ENCODE measurements around the gene IDI1. TPM values are rescaled to one million over a fixed set of nuclear protein-coding genes. Genes with fewer than 3 reads are reported as not detected.
"Not testable (repeated sequence)": the region's sequence is repeated elsewhere in the genome, so short reads cannot be mapped to it uniquely, and the experiment has no call there.

IDI1 gene
- total RNA-seq, 4 donors from 2014 or later, result 39.0 to 67.2 (median 41.5) TPM

DNA sequence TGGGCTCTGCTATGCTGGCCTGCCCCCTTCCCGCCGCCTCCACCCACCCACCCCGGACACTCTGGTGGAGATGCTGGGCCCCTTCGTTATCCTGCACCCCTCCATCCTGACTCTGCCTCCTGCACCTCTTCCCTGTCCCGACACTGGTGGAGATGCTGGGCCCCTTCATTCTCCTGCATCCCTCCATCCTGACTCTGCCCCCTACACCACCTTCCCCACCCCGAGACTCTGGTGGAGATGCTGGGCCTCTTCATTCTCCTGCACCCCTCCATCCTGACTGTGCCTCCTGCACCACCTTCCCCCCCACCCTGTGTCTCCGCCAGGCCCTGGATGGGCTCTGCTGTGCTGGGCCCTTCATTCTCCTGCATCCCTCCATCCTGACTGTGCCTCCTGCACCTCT lies 38.2 kb downstream of the IDI1 start:
- intact Hi-C loops (cut with DNase I), result no loop called here

GRCh38 chr10:1009947-1010346 lies 39.0 kb downstream of the IDI1 start:
- H3K4me3 ChIP-seq (replicated peaks in 1 of 3); DNase-seq; intact Hi-C loops (cut with DNase I); H3K27ac ChIP-seq; H3K27me3 ChIP-seq; H3K4me1 ChIP-seq; H3K9me3 ChIP-seq: not testable (repeated sequence)
- WGBS, 2 donors, result 74 to 75% methylated on average over 8 of the region's 8 CpGs
- H3K36me3 ChIP-seq, result peaks cover 81 to 88% of the 10 kb centered on the region in 2 donors

More for the DNA sequence above, 38.2 kb downstream of the IDI1 start:
- Histone ChIP-seq H3K4me3 (replicated peaks in 1 of 3) (no peak overlapping the region), H3K27me3 (no peaks in the 10 kb centered on the region), H3K4me1 (no peaks in the 10 kb centered on the region), H3K36me3 (peaks cover 78 to 86% of the 10 kb centered on the region in 2 donors), H3K9me3 (no peaks in the 10 kb centered on the region), H3K27ac (no peak overlapping the region)
- TF ChIP-seq, protein P1, sequence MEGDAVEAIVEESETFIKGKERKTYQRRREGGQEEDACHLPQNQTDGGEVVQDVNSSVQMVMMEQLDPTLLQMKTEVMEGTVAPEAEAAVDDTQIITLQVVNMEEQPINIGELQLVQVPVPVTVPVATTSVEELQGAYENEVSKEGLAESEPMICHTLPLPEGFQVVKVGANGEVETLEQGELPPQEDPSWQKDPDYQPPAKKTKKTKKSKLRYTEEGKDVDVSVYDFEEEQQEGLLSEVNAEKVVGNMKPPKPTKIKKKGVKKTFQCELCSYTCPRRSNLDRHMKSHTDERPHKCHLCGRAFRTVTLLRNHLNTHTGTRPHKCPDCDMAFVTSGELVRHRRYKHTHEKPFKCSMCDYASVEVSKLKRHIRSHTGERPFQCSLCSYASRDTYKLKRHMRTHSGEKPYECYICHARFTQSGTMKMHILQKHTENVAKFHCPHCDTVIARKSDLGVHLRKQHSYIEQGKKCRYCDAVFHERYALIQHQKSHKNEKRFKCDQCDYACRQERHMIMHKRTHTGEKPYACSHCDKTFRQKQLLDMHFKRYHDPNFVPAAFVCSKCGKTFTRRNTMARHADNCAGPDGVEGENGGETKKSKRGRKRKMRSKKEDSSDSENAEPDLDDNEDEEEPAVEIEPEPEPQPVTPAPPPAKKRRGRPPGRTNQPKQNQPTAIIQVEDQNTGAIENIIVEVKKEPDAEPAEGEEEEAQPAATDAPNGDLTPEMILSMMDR (IDR thresholded peaks at IDR 0.05), result no peak
- no peak for TF ChIP-seq POLR2A (IDR thresholded peaks at IDR 0.05)
- WGBS, 2 donors, result 89 to 96% methylated on average over 7 of the region's 7 CpGs
- no peak for DNase-seq

GRCh38 chr10:1009071-1009494 lies 39.8 kb downstream of the IDI1 start:
- H3K4me1 ChIP-seq, result no peaks in the 10 kb centered on the region
- peaks cover 81 to 88% of the 10 kb centered on the region in 2 donors for H3K36me3 ChIP-seq
- H3K27me3 ChIP-seq, result no peaks in the 10 kb centered on the region
- intact Hi-C loops (cut with DNase I), result no loop called here
- H3K27ac ChIP-seq, result no peak overlapping the region
- no peak overlapping the region for H3K4me3 ChIP-seq (replicated peaks in 1 of 3)
- TF ChIP-seq, protein P1 (IDR thresholded peaks at IDR 0.05), result no peak
- TF ChIP-seq POLR2A (IDR thresholded peaks at IDR 0.05), result no peak
- no peak for DNase-seq
- no peaks in the 10 kb centered on the region for H3K9me3 ChIP-seq
- WGBS, 2 donors, result 90 to 98% methylated on average over 9 of the region's 9 CpGs

GRCh38 chr10:1007583-1007982 lies 41.3 kb downstream of the IDI1 start:
- no peak for DNase-seq
- H3K4me3 ChIP-seq (replicated peaks in 1 of 3), result no peak overlapping the region
- no peaks in the 10 kb centered on the region for H3K9me3 ChIP-seq
- TF ChIP-seq POLR2A (IDR thresholded peaks at IDR 0.05), result no peak
- TF ChIP-seq, protein P1 (IDR thresholded peaks at IDR 0.05), result no peak
- H3K27ac ChIP-seq, result no peak overlapping the region
- WGBS, 2 donors, result 95% methylated on average over 10 of the region's 10 CpGs
- H3K4me1 ChIP-seq, result no peaks in the 10 kb centered on the region
- no peaks in the 10 kb centered on the region for H3K27me3 ChIP-seq
- intact Hi-C loops (cut with DNase I), result no loop called here
- H3K36me3 ChIP-seq, result peaks cover 87% of the 10 kb centered on the region in 2 donors

DNA sequence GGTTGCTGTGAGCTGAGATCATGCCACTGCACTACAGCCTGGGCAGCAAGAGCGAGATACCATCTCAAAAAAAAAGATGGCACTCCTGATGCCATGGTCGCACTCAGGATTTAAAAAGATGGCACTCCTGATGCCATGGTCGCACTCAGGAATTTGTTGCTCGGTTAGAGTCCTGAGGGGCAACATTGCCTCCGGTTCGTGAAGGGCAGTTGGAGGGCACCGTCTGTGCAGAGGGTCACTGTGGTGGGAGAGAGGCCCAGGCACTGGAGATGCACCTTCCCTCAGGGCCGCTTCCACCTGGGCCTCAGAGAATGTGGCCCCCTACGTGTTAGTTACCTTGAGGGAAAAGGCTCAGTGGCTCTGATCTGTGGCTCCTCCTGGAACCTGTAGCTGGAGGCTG lies 42.3 kb downstream of the IDI1 start:
- intact Hi-C loops (cut with DNase I), result no loop called here
- WGBS, 2 donors, result 96 to 98% methylated on average over 9 of the region's 9 CpGs
- Histone ChIP-seq H3K9me3 (no peaks in the 10 kb centered on the region), H3K27me3 (no peaks in the 10 kb centered on the region), H3K27ac (no peak overlapping the region), H3K4me3 (replicated peaks in 1 of 3) (no peak overlapping the region), H3K36me3 (peaks cover 87% of the 10 kb centered on the region in 2 donors), H3K4me1 (no peaks in the 10 kb centered on the region)
- TF ChIP-seq, protein P1 (IDR thresholded peaks at IDR 0.05), result no peak
- TF ChIP-seq POLR2A (IDR thresholded peaks at IDR 0.05), result no peak
- no peak for DNase-seq
